IPS-18c (cell line): ENCODE results near the gene C12orf42.

ENCODE experiments used
- H3K4me3 ChIP-seq: 2 replicates; pipeline ENCODE4 v1.7.0; 2013; ENCODE audit warnings: low read depth, mild to moderate bottlenecking, low read length, moderate library complexity; ENCODE audit not compliant: insufficient read depth
- H3K9me3 ChIP-seq: one replicate; pipeline ENCODE4 v1.6.1; 2013; ENCODE audit warnings: mild to moderate bottlenecking, low read length, moderate library complexity; ENCODE audit not compliant: control insufficient read depth, insufficient read depth

C12orf42 gene

GRCh38 chr12:103326190-103326589 is 169.6 kb downstream of the C12orf42 start:
- Histone ChIP-seq H3K9me3 (no peaks in the 10 kb centered on the region), H3K4me3 (no peak overlapping the region)

- H3K4me3 ChIP-seq: no peak overlapping the region
Observed at GRCh38 chr12:103318566-103318965, 177.2 kb downstream of the C12orf42 start.

GRCh38 chr12:103317220-103317619 is 178.5 kb downstream of the C12orf42 start:
- H3K4me3 ChIP-seq: no peak overlapping the region
- H3K9me3 ChIP-seq: no peaks in the 10 kb centered on the region

More at GRCh38 chr12:103318566-103318965, 177.2 kb downstream of the C12orf42 start:
- no peaks in the 10 kb centered on the region for H3K9me3 ChIP-seq

GRCh38 chr12:103314786-103315185 is 181.0 kb downstream of the C12orf42 start:
- H3K4me3 ChIP-seq: no peak overlapping the region
- H3K9me3 ChIP-seq: no peaks in the 10 kb centered on the region

- Histone ChIP-seq H3K4me3 (no peak overlapping the region), H3K9me3 (no peaks in the 10 kb centered on the region)
Observed at GRCh38 chr12:103313894-103314293, 181.9 kb downstream of the C12orf42 start.

GRCh38 chr12:103312742-103313354 is 182.9 kb downstream of the C12orf42 start:
- Histone ChIP-seq H3K4me3 (no peak overlapping the region), H3K9me3 (no peaks in the 10 kb centered on the region)

GRCh38 chr12:103310546-103311270 is 185.1 kb downstream of the C12orf42 start:
- Histone ChIP-seq H3K4me3 (no peak overlapping the region), H3K9me3 (no peaks in the 10 kb centered on the region)

- Histone ChIP-seq H3K4me3 (no peak overlapping the region), H3K9me3 (no peaks in the 10 kb centered on the region)
Observed at GRCh38 chr12:103308396-103308795, 187.4 kb downstream of the C12orf42 start.

- no peak overlapping the region for H3K4me3 ChIP-seq
- H3K9me3 ChIP-seq: no peaks in the 10 kb centered on the region
Observed at GRCh38 chr12:103303484-103303883, 192.3 kb downstream of the C12orf42 start.

GRCh38 chr12:103301642-103302591 is 193.9 kb downstream of the C12orf42 start:
- Histone ChIP-seq H3K9me3 (no peaks in the 10 kb centered on the region), H3K4me3 (peak overlapping the region; percentile 40; the same call in 1 of the 2 replicates)

- no peak overlapping the region for H3K4me3 ChIP-seq
- H3K9me3 ChIP-seq: no peaks in the 10 kb centered on the region
Observed at GRCh38 chr12:103288016-103288415, 207.8 kb downstream of the C12orf42 start.

GRCh38 chr12:103282124-103282523 is 213.6 kb downstream of the C12orf42 start:
- Histone ChIP-seq H3K4me3 (no peak overlapping the region), H3K9me3 (no peaks in the 10 kb centered on the region)

GRCh38 chr12:103279444-103279843 is 216.3 kb downstream of the C12orf42 start:
- no peak overlapping the region for H3K4me3 ChIP-seq
- no peaks in the 10 kb centered on the region for H3K9me3 ChIP-seq

- H3K4me3 ChIP-seq: no peak overlapping the region
Observed at GRCh38 chr12:103278329-103278728, 217.4 kb downstream of the C12orf42 start.

GRCh38 chr12:103273645-103274044 is 222.1 kb downstream of the C12orf42 start:
- no peaks in the 10 kb centered on the region for H3K9me3 ChIP-seq
- H3K4me3 ChIP-seq: no peak overlapping the region

More at GRCh38 chr12:103278329-103278728, 217.4 kb downstream of the C12orf42 start:
- no peaks in the 10 kb centered on the region for H3K9me3 ChIP-seq

GRCh38 chr12:103272949-103273348 is 222.8 kb downstream of the C12orf42 start:
- Histone ChIP-seq H3K4me3 (no peak overlapping the region), H3K9me3 (no peaks in the 10 kb centered on the region)

- no peaks in the 10 kb centered on the region for H3K9me3 ChIP-seq
Observed at GRCh38 chr12:103269946-103270345, 225.8 kb downstream of the C12orf42 start.

More at GRCh38 chr12:103269946-103270345, 225.8 kb downstream of the C12orf42 start:
- H3K4me3 ChIP-seq: no peak overlapping the region
